Stimulated activated CD8-positive, alpha-beta memory T cell treated with anti-CD3 and anti-CD28 coated beads, Interleukin-2, amount 100 ng/mL, for 48 hours (primary cell): ENCODE data around the gene LRRC55.

Experiments
- DNase-seq, 2 donors: peaks; one replicate each; pipeline ENCODE4 v3.0.0-alpha.2; 2020; ENCODE audit warnings: low read depth in 2 of 2

LRRC55 gene, protein sequence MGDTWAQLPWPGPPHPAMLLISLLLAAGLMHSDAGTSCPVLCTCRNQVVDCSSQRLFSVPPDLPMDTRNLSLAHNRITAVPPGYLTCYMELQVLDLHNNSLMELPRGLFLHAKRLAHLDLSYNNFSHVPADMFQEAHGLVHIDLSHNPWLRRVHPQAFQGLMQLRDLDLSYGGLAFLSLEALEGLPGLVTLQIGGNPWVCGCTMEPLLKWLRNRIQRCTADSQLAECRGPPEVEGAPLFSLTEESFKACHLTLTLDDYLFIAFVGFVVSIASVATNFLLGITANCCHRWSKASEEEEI

DNA sequence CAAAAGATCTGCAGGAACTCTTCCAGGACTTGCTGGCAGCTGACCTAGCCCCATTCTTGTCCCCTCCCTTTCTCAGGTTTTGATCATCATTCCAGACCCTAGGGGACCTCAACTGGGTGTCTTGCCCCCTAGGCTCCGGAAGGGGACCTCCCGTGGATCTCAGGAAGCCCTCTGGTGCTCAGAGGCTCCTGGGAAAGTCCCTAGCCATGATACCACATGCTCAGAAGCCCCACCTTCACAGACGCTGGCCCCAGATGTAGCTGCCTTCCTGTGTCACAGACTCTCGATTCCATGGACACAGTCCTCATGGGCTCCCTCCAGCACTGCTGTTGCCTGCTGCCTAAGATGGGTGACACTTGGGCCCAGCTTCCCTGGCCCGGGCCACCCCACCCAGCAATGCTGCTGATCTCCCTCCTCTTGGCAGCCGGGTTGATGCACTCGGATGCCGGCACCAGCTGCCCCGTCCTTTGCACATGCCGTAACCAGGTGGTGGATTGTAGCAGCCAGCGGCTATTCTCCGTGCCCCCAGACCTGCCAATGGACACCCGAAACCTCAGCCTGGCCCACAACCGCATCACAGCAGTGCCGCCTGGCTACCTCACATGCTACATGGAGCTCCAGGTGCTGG, at the start of gene LRRC55:
Gene LRRC55 (plus strand): TSS at position 276 of the 628 bp plus-strand sequence. CDS start 70 bp downstream, at position 346.
- no peak for DNase-seq

DNA sequence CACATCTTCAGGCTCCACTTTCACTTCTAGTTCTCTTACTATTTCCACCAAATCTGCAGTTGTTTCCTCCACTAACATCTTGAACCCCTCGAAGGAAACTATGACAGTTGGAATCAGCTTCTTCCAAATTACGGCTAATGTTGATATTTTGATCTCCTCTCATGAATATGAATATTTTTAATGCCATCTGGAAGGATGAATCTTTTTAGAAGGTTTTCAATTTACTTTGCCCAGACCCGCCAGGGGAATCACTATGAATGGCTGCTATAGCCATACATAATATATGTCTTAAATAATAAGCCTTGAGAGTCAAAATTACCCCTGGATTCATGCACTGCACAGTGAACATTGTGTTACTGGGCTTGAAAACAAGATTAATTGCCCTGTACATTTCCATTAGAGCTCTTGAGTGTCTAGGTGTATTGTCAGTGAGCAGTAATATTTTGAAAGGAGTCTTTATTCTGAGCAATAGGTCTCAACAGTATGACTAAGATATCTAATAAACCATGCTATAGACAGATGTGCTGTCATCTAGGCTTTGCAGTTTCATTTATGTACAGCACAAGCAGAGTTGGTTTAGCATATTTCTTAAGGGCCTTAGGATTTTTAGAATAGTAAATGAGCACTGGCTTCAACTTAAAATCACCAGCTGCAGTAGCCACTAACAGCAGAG, 48.3 kb upstream of the LRRC55 start:
- no peak for DNase-seq

DNA sequence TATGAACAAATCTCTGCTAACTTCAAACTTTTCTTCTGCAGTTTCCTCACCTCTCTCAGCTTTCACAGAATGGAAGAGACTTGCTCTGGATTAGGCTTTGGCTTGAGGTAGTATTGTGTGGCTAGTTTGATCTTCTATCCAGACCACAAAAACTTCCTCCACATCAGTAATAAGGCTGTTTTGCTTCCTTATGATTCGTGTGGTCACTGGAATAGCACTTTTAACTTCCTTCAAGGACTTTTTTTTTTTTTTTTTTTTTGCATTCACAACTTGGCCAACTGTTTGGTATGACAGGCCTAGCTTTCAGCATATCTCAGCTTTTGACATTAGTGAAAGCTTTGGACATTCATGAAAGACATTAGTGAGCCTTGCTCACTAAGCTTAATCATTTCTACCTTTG, 47.5 kb upstream of the LRRC55 start:
- no peak for DNase-seq

DNA sequence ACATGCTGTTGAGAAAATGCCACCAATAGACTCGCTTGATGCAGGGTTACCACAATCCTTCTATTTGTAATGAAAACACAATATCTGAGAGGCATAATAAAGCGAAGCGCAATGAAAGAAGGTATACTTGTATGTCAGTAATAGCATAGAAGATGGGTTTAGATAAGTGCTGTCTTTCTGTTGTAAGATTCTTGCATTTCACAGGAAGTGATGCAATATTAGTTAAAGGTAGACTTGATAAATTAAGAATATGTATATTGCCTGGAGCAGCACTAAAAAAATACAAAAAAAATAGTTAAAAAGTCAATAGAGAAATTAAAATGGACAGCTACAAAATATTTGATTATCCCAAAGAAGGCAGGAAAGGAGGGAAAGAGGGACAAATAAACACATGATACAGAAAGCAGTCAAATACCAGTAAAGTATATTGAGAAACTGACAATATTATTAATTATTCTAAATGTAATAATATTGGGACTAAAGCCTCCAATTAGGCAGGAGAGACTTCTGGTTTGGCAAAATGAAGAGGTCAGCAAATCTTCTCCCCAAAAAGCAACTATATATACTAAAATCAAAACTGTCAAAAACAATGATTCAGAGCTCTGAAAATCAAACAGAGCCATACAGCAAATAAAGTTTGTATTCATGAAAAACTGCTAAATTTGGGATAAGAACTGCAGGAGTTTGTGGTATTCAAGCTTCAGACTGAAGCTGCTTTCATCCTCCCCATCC, 46.6 kb upstream of the LRRC55 start:
- DNase-seq = no peak

DNA sequence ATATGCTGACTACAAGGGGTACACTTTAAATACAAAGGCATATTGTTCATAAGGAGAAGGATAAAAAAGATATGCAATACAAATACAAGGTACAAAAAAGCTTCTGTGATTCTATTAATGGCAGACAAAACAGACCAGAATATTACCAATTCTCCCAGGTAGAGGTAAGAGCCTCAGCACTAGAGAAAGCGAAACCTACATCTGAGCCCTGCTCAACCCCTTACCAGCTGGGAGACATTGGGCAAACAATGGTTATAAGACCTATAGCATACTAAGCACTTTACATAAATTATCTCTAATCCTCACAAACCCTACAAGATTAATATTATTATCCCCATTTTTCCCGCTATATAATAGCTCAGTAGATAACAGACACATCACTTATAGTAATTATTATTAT, 41.2 kb upstream of the LRRC55 start:
- DNase-seq = no peak

DNA sequence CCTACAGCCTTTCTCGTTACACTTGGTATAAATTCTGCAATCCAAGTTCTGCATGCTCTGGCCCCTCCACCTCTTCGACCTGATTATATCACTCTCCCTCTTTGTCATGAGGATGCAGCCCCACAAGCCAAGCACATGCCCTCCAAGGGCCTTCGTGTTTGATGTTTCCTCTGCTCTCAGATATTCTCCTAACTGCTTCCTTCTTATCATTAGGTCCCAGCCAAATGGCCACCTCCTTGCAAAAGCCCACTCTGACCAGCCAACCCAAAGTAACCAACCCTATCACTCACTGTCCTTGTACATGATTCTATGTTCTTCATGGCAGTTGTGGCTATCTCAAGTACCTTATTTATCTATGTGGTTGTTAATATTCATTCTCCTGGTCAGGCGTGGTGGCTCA, 38.3 kb upstream of the LRRC55 start:
- DNase-seq = no peak

DNA sequence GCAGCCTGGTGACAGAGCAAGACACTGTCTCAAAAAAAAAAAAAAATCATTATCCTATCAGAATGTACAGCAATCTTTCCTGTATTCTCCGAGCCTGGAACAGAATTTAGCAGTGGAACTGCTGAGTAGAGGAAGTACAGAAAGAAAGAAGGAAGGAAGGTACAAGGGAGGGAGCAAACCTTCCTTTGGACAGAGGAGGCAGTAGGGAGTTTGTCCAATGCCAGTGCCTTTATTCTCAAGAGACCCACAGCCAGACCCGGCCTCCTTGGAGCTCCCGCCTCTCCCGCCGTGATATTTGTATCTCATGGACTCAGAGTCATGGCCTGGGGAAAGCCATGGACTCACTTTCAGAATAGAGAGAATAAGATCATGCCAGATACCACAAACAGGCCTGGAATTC, 37.7 kb upstream of the LRRC55 start:
- DNase-seq = no peak

DNA sequence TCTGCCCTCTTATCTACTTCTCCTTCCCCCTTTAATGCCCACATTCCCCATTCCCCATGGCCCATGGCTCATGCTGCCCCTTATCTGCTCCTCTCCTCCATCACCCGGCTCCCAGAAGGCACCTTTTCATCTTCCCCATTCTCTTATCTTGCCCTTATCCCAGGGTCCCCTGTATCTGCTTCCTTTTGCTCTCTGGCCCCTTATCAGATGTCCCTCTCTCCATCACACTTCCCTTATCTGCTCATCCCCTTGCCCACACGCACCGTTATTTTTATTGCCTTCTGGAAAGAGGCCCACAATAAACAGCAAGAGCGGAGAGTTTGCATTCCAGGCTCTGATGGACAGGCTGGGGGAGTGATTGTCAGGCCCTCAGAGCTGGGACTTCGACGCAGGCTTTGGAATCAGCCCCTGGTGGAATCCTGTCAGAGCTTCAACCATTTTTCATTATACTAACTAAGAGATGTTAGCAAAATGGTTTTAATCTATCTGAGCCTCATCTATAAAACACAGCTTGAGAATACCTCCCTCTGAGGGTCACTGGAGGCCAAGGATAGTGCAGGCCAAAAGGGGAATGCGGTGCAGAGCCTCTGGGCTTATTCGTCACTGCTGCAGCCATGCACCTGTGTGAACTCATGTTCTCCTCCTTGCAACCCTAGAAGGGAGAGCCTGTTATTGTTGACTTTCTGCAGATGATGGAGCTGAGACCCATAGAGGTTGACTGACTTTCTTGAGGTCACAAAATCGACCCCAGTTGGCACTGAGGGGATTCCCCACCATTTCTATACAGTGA, 37.0 kb upstream of the LRRC55 start:
- DNase-seq = no peak

DNA sequence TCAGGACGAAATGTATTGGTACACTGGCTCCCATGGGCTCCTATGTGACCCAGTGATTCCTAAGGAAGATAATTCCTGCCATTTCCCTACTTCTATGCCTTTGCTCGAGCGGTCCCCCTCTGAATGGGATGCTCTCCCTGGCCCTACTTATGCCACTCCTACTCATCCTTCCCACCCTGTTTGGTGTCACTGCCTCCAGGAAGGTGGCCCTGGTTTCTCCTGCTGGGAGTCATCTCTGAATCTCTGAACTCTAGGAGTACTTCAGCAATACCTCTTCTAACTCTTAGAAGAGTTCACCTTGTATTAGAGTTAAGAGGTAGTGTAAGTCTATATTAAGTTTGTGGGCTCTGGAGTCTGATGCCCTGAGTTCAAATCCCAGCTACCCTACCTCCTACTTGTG, 35.5 kb upstream of the LRRC55 start:
- DNase-seq = no peak

DNA sequence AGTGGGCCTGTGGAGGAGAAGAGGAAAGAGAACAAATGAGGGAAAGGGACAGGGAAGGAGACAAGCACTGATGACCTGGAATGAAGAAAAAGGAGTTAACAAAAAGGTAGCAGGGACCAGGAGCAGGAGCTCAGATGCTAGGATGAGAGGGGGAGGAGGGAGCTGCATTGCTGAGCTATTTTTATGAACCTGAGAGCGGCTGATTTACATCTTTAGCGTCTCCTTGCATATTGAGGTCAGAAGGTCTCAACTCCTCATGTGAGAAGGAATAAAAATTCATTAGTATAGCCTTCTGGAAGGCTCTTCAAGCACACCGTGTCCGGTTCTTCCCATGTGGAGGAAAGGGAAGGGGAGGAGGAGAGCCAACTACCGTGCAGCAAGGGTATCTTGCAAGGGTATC, 33.1 kb upstream of the LRRC55 start:
- no peak for DNase-seq

DNA sequence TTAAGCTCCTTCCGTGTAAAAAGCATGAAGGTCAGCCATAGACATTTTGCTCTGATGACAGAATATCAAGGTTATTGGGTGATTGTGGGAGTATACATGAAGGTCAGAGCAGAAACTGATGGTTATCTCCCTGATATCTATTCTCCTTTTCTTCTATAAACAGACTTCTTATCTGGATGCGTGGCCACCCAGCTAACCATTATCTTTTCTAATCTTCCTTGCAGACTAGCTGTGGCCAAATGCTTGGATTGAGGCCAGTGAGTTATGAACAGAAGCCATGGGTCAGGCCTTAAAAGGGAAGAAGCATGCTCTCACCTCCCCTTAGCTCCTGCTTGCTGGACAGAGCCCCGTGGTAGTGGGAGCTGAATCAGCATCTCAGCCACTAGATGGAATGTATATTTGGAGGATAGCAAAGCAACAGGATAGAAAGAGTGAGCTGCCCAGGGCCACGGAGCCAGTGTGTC, 31.3 kb upstream of the LRRC55 start:
- DNase-seq = no peak

DNA sequence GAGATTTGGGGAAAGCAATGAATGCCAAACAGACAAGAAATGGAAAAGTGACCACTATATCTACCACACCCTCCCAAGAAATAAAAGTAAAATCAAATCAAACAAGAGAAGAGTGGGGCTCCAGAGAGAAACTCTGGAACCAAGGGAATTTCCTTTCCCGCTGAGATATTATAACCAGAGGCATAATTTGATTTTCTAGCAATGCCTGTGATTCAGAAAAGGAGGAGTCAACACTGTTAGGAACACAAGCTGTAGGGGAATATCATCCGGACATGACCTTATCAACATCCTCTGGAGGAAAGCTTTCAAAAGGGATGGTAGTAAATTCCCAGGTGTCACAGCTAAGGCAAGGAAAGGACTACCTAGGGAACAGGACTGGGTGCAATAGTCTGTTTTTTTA, 29.6 kb upstream of the LRRC55 start:
- DNase-seq = no peak

DNA sequence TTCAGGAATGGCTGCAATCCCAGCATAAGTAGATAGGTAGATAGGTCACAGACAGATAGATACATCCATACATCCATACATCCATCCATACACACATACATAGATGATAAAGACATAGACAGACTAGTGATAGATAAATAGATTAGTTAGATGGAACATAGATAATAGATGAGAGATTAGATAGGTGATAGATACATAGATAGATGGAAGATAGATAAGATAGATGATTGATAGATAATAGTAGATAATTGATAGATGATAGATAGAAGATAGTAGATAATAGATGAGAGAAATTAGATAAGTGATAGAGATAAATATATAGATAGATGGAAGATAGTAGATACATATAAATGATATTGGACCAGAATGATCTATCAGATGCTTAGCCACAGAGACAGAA, 28.3 kb upstream of the LRRC55 start:
- DNase-seq = no peak

DNA sequence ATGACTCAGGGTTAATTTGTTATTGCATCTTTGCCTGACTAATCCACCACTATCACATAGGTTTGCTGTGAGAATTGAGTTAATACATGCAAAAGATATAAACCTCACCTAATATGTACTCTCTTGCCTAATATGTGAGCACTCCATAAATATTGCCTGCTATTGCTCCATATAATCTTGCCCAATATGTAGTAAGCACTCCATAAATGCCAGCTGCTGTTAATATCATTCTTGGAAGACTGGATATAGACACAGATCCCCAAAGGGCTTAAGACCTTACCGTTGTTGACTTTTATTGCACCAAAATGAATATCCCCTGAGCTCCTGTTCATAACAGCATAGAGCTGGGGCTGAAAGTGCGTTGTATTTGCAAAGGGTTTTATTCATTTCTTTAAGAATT, 27.0 kb upstream of the LRRC55 start:
- DNase-seq = no peak

DNA sequence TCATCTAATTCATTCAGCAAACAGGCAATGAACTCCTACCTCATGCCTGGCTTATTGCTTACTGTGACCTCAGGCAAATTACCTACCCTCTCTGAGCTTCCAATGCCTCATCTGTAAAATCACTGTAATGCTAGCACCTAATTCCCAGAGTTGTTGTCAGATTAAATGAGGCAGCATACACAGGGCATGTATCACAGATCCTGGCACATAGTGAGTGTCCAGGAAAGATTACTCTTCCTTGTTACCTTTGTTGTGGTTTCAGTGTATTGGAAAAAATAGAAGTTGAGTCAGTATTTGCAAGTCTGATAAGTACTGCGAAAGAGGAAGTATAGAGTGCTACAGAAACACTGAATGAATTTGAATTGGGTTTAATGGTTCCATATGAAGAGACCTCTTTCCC, 26.4 kb upstream of the LRRC55 start:
- DNase-seq = no peak

DNA sequence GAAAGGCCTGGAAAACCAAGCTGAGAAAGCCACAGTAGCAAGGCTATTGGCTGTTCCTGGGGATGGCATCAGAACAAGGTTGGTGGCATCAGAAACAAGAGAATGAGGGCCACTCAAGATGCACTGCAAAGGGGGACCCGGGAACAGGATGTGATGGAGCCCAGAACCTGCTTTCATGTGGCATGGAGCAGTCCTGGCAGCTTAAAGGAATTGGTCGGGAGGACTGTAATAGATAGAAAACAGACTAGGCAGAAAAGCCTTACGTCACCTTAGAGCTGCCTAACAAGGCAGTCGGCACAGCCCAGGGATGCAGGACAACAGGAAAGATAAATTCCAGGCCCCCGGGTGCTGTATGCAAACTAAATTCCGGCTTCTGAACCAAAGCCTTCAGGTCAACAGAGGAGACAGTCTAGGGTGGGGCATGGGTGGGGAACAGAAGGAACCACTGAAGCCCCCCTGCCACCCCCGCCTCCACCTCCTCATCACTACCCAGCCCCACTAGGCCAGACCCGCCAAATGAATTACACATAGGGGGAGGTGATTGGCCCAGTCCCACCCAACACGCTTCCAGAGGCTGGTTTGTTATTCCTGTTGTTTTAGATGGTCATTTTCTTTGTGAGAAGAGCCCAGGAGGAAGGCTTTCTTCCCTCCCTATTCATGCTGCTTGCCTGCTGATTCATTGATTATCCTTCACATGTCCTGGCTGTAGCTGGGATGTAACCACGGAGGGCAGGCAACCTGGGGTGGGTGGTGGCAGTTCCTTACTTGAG, 25.7 kb upstream of the LRRC55 start:
- DNase-seq = no peak

DNA sequence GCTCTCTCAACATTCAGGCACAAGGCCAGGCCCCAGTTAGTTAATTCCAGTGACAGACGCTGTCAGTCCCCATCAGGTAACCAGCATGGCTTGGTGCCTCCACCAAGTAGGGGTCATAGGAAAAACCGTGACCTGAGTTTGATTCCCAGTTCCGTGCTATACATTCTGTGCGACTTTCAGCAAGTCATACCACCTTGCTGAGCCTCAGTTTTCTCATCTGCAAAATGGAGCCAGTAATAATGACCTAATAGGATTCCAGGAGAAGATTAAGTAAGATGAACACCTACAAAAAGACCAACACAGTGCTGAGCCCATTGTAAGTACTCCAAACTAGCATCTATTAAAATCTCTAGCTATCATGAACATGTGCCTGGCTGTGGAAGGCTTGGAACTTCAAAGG, 24.8 kb upstream of the LRRC55 start:
- no peak for DNase-seq

DNA sequence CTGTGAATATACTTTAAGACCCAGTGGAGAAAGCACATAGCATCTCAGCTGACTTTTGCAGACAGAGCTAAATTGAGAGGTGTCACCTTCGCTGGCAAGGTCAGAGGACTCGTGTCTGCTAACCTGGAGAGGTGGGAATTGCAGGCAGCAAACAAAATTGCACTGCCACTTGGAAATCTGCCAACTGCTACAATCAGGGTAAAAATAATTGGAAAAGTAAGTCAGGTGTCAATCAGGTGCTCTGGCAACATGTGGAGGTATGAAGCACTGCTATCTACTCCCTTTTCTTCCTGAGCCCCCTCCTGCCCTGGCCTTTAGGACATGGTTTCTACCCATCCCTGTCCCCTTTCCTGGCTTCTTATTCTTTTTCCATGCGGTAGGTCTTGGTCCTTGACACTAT, 24.1 kb upstream of the LRRC55 start:
- DNase-seq = no peak

DNA sequence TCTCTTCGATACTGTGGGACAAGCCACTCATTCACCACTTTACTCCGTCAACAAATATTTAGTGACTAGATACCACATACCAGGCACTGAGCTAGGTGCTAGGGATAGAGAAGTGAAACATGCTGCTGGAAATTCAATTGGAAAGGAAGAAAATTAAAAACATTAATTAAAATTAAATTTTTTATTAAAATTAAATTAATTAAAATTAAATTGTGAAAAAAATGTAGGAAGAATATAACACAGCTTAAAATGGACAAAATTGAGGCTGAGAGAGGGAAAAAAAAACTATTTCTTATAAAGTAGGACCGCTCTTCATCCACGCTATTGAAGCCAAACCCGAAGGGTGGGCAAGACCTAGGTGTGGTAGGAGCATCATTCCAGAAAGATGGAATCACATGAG, 23.6 kb upstream of the LRRC55 start:
- no peak for DNase-seq

DNA sequence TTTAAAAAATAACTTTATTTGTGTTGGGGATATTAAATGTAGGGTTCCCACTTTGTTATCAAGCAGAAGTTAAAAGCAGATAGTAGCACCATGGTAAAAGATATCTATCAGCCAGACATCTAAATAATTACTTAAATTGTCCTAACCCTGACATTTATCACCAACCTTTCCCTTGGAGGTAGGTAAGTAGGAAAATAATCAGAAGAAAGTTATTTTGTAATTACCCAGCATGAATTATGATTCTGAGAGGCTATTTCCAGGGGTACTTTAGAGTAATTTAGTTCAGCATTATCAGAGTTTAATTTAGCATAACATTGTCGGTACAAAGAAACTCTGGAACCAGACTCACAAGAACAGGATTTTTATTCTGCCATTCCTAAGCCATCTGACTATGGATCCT, 23.2 kb upstream of the LRRC55 start:
- no peak for DNase-seq

DNA sequence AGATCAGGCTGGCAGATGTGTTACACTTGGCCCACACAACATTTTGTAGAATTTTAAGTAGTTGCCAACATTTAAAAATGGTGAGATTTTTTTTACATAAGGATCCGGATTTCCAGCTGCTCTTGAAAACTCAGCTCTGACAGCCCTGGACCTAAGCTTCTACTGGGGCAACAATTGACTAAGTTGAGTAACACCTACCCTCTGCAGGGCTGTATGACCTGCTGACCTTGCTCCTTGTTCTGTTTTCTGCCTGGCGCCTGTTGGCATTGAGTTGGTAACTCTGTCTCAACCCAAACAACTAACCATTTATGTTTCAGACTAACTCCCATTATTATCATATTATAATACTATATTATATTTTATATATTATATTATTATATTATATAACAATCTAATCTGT, 21.1 kb upstream of the LRRC55 start:
- DNase-seq = no peak
